K562 (cell line): ENCODE measurements around the gene COL15A1. TPM values are rescaled to one million over a fixed set of nuclear protein-coding genes. Genes with fewer than 3 reads are reported as not detected.

ENCODE experiments used
- CEBPG ChIP-seq, 3 experiments: fragments of 200-800 bp in 1 of 3; sonication (Bioruptor generic) in 1 of 3; sonication (generic) in 1 of 3; formaldehyde crosslinking in 1 of 3; IDR thresholded peaks in 2 of 3; conservative IDR thresholded peaks in 1 of 3; 2 replicates each; pipeline versions ENCODE4 v1.6.1 to v1.8.0; 2016 to 2022; ENCODE audit warnings: missing compliant biosample characterization in 2 of 3, missing genetic modification characterization in 2 of 3, mild to moderate bottlenecking in 1 of 3, missing genetic modification reagents in 1 of 3
- CREB1 ChIP-seq, 2 experiments: sonication (generic) in 1 of 2; formaldehyde crosslinking in 1 of 2; IDR thresholded peaks; 2 replicates each; pipeline versions ENCODE4 v1.6.1 to v1.8.0; 2012 to 2022; ENCODE audit warnings: inconsistent platforms in 1 of 2, mild to moderate bottlenecking in 1 of 2, missing genetic modification reagents in 1 of 2, moderate library complexity in 1 of 2
- CREBBP ChIP-seq: IDR thresholded peaks from one replicate; pipeline ENCODE4 v1.6.1; 2012; ENCODE audit warnings: low read depth, mild to moderate bottlenecking, control low read depth, inconsistent platforms, low read length
- DDX20 ChIP-seq: fragments of 450-650 bp; IDR thresholded peaks from 2 replicates; pipeline ENCODE4 v1.6.1; 2016; ENCODE audit warnings: missing genetic modification characterization, low read depth, mild to moderate bottlenecking, missing compliant biosample characterization, moderate library complexity
- FOXJ3 ChIP-seq: sonication (generic); formaldehyde crosslinking; IDR thresholded peaks from 2 replicates; pipeline ENCODE4 v1.4.0; 2020; ENCODE audit warnings: mild to moderate bottlenecking, missing genetic modification reagents
- FOXP1 ChIP-seq: sonication (generic); formaldehyde crosslinking; IDR thresholded peaks from 2 replicates; pipeline ENCODE4 v1.8.0; 2022; ENCODE audit warnings: mild to moderate bottlenecking, missing genetic modification reagents
- GABPB1 ChIP-seq: sonication (generic); formaldehyde crosslinking; IDR thresholded peaks from 2 replicates; pipeline ENCODE4 v1.8.0; 2022; ENCODE audit warnings: mild to moderate bottlenecking, missing genetic modification reagents
- GTF2E2 ChIP-seq: fragments of 200-800 bp; sonication (Bioruptor generic); IDR thresholded peaks from 2 replicates; pipeline ENCODE4 v1.6.1; 2016; ENCODE audit warnings: missing genetic modification characterization, missing compliant biosample characterization
- HDGF ChIP-seq: fragments of 450-650 bp; IDR thresholded peaks from 2 replicates; pipeline ENCODE4 v1.6.1; 2016
- HNRNPL ChIP-seq: fragments of 200-400 bp; formaldehyde crosslinking; IDR thresholded peaks from 2 replicates; pipeline ENCODE4 v1.6.1; 2017; ENCODE audit warnings: low read depth, mild to moderate bottlenecking, low read length
- NCOA1 ChIP-seq: fragments of 450-650 bp; IDR thresholded peaks from 2 replicates; pipeline ENCODE4 v1.6.1; 2016; ENCODE audit warnings: low read depth
- NFYB ChIP-seq: IDR thresholded peaks from 2 replicates; pipeline ENCODE4 v1.6.1; 2011; ENCODE audit warnings: mild to moderate bottlenecking, moderate library complexity; ENCODE audit not compliant: insufficient read length; ENCODE audit errors: extremely low read depth
- PTTG1 ChIP-seq: fragments of 450-650 bp; IDR thresholded peaks from 2 replicates; pipeline ENCODE4 v1.6.1; 2016; ENCODE audit warnings: low read depth, mild to moderate bottlenecking, missing genetic modification characterization, missing compliant biosample characterization
- RBM22 ChIP-seq: fragments of 200-400 bp; formaldehyde crosslinking; IDR thresholded peaks from 2 replicates; pipeline ENCODE4 v1.6.1; 2018; ENCODE audit warnings: low read length, low read depth; ENCODE audit not compliant: poor library complexity, severe bottlenecking
- SIRT6 ChIP-seq: IDR thresholded peaks from one replicate; pipeline ENCODE4 v1.6.1; 2012; ENCODE audit warnings: low read depth, mild to moderate bottlenecking, control low read depth, inconsistent platforms, low read length, moderate library complexity
- SMC3 ChIP-seq: conservative IDR thresholded peaks from 2 replicates; pipeline ENCODE4 v1.6.1; 2011; ENCODE audit warnings: low read depth, low read length, improper control_type of control experiment; ENCODE audit not compliant: insufficient read depth
- STAT5B ChIP-seq: fragments of 250-450 bp; sonication (Bioruptor Pico); IDR thresholded peaks from 2 replicates; pipeline ENCODE4 v1.8.0; 2021; ENCODE audit warnings: mild to moderate bottlenecking, inconsistent platforms
- TRIM28 ChIP-seq: fragments of 450-650 bp; IDR thresholded peaks from 2 replicates; pipeline ENCODE4 v1.6.1; 2017
- XRCC5 ChIP-seq: fragments of 200-400 bp; formaldehyde crosslinking; IDR thresholded peaks from 2 replicates; pipeline ENCODE4 v1.6.1; 2017; ENCODE audit warnings: low read depth, mild to moderate bottlenecking, low read length
- ZC3H11A ChIP-seq: IDR thresholded peaks from 2 replicates; pipeline ENCODE4 v1.6.1; 2012; ENCODE audit warnings: low read depth, low read length, improper control_type of control experiment
- ZZZ3 ChIP-seq: fragments of 450-650 bp; IDR thresholded peaks from 2 replicates; pipeline ENCODE4 v1.6.1; 2016; ENCODE audit warnings: antibody characterized with exemption, mild to moderate bottlenecking, moderate library complexity
- polyA plus RNA-seq, 8 experiments: library from polyadenylated mRNA; depleted of rRNA in 4 of 8; stranded (reverse) in 5 of 8; unstranded in 3 of 8; fragments of >200 nt; fragmentation: Nextera tagmentation in 2 of 8; fragmentation: Illumina TruSeq in 1 of 8; extraction: Ambion mirVana in 2 of 8; extraction: Trizol in 1 of 8; gene quantifications; 2 replicates each; pipeline versions ENCODE4 v1.2.1 to v1.2.3, GENCODE V29; 2011 to 2014; ENCODE audit warnings: inconsistent platforms in 1 of 8, missing spikeins in 1 of 8
- total RNA-seq, 7 experiments: library from RNA; depleted of rRNA in 6 of 7; stranded (reverse); fragments of >200 nt in 6 of 7; fragmentation: Illumina TruSeq in 2 of 7; extraction: Trizol in 2 of 7; gene quantifications; 2 replicates each; pipeline versions ENCODE4 v1.2.1 to v1.2.3, GENCODE V29; 2011 to 2021; ENCODE audit warnings: low replicate concordance in 1 of 7
- TF ChIP-seq, protein P1 (sequence below): fragments of 250-450 bp; sonication (Bioruptor Pico); IDR thresholded peaks from 2 replicates; pipeline ENCODE4 v1.8.0; 2021; ENCODE audit warnings: mild to moderate bottlenecking, moderate library complexity

COL15A1 gene
- total and polyA plus RNA-seq, 9 of the 15 experiments (the other 6 are each of a cell fraction or from before 2014, with no cell fraction given) = 0.46 to 5.1 (median 2.6) TPM

DNA sequence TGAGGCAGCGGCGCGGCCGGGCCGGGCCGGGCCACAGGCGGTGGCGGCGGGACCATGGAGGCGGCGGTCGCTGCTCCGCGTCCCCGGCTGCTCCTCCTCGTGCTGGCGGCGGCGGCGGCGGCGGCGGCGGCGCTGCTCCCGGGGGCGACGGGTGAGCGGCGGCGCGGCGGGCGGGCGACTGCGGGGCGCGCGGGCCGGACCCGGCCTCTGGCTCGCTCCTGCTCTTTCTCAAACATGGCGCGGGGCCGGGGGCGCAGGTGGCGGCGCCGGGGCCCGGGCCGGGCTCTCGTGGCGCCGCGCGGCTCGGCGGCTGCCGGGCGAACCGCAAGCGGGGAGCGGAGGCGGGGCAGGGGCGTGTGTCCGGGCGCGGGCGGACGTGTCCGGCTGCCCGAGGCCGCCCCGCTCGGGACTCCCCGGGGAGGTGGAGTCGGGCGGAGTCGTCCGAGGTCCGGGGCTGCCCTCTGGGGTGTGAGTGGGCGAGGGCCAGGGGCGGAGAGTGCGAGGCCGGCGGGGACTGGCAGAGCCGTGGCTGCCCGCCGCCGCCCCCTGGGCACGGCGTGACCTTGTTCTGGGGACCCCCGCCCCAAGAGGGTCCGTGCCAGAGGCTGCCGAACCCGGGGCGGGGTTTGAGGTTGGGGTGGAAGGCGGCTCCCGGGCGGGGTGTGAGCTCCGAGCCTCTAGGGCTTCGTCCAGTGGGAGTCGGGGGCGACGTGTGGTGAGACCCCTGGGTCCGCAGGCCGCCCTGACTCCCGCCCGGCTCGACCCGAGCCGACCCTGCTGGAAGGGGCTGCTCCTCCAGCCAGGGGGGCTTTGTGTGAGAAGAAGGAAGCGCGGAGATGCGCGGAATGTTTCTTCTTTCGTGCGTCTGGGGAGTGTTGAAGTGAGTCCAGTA is 161.7 kb downstream of the COL15A1 start (continued):
- TF ChIP-seq CEBPG (CRISPR knock-in tag; IDR thresholded peaks at IDR 0.05) = no peak
- no peak for TF ChIP-seq CEBPG (tag; conservative IDR thresholded peaks at IDR 0.05 in 1 of 2, IDR thresholded peaks at IDR 0.05 in 1 of 2)
- no peak for TF ChIP-seq RBM22
- no peak for TF ChIP-seq SMC3
- TF ChIP-seq CREBBP = no peak
- no peak for TF ChIP-seq GTF2E2 (tag)
- no peak for TF ChIP-seq SIRT6
- no peak for TF ChIP-seq PTTG1
- TF ChIP-seq FOXP1 (CRISPR knock-in tag) = no peak
- TF ChIP-seq GABPB1 = no peak
- TF ChIP-seq ZC3H11A = no peak
- TF ChIP-seq HNRNPL = peak; percentile 72
- TF ChIP-seq NCOA1 = no peak
- no peak for TF ChIP-seq HDGF
- TF ChIP-seq NFYB = no peak
- TF ChIP-seq CREB1 (IDR thresholded peaks at IDR 0.05) = no peak
- no peak for TF ChIP-seq CREB1 (CRISPR knock-in tag; IDR thresholded peaks at IDR 0.05)
- TF ChIP-seq STAT5B = no peak
- no peak for TF ChIP-seq TRIM28
- TF ChIP-seq, protein P1, sequence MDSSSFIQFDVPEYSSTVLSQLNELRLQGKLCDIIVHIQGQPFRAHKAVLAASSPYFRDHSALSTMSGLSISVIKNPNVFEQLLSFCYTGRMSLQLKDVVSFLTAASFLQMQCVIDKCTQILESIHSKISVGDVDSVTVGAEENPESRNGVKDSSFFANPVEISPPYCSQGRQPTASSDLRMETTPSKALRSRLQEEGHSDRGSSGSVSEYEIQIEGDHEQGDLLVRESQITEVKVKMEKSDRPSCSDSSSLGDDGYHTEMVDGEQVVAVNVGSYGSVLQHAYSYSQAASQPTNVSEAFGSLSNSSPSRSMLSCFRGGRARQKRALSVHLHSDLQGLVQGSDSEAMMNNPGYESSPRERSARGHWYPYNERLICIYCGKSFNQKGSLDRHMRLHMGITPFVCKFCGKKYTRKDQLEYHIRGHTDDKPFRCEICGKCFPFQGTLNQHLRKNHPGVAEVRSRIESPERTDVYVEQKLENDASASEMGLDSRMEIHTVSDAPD = no peak
- TF ChIP-seq DDX20 = no peak
- no peak for TF ChIP-seq XRCC5
- no peak for TF ChIP-seq FOXJ3 (CRISPR knock-in tag)
- TF ChIP-seq ZZZ3 = no peak
